ENCODE data around the gene NOLC1.
A peak's percentile ranks its signal among the peaks of the same experiment; 100 is the strongest.

Gene NOLC1

GRCh38 chr10:102151774-102152544 is at the start of gene NOLC1:
TSS of gene NOLC1 (plus strand) at chr10:102152389. CDS start at chr10:102152411, 22 bp downstream.
- peak within 1 kb of the TSS; percentile 94 for H3K27ac ChIP-seq

DNA sequence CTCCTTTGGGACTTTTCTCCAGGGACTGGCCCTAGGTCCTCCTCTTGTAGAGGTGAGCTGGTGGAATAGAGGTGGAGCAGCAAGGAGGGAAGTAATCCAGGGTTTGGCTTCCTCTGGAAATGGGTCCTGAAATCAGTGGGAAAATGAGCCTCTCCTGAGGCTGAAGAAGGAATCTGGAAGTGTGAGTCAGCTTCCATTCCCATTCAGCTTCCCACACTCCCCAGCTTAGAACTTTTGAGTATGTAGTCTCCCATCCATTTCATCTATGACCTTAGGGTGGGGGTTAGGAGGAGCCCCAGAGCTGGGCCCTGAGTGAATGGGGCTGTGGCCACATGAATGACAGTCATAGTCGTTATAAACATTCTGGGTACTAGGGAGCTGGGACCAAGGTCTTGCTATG is 49.8 kb upstream of the NOLC1 start:
- no peak for DNase-seq (ENCODE audit: low read depth, low spot score)
- no peak overlapping the region for H3K27ac ChIP-seq

More at GRCh38 chr10:102151774-102152544, at the start of gene NOLC1:
- DNase-seq (ENCODE audit: low read depth, low spot score) = peak; percentile 88

- H3K27ac ChIP-seq = no peak overlapping the region
- DNase-seq (ENCODE audit: low read depth, low spot score) = no peak
These were observed 45.2 kb upstream of the NOLC1 start for GRCh38 chr10:102106998-102107397.

DNA sequence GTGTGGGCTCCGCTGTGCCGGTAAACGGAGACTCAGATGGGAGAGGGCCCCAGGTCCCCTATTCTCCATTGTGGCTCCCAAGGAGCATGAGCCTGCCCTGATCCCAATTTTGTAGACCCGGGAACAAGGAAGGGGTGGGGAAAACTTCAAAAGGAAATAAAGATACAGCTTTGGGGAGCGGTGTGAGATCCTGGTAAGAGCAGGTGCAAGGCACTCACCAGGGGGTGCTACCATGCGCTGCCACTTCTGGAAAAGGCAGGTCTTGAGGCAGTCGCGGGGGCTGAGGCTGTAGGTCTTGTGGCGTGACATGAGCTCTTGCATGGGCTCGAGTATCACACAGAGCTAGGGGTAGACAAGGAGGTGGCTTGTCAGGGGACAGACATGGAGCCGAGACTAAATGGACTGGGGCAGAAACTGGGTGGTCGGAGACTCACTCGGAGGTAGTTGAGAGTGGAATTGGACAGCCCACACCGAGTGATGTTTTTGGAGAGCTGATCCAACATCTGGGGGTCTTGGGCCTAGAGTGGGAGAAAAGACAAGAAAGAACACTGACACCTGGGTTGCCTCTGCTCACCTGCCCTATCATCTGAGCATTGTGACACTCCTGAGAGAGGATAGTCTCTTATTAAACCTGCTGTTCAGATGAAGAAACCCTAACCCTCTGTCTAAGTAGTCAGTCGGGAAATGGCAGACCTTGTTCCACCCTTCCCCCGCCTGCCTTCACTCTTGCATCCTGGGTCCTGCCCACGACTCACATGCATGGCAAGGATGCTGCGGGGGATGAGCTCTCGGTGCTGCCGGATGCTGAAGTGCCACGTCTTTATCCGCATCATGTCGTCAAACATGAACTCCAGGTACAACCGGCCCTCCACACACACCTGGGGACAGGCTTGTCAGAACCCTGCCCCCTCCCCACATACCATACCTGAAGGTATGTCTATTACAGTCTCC is 42.7 kb upstream of the NOLC1 start:
- DNase-seq (ENCODE audit: low read depth, low spot score) = no peak
- no peak overlapping the region for H3K27ac ChIP-seq

DNA sequence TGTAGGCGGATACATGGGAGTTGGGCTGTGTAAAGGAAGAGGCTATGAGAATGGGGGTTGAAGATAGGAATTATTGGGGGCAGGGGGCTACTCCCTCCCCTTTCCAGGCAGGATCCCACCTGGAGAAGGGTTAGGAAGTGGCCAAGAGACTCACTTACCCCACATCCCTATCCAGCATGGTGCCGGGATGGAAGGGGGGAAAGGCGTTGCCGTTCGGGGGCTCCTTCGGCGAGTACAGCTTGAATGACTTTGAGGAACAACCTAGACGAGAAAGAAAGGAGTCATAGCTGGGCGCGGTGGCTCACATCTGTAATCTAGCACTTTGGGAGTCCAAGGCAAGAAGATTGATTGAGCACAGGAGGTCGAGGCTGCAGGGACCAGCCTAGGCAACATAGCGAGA is 40.9 kb upstream of the NOLC1 start:
- no peak overlapping the region for H3K27ac ChIP-seq
- no peak for DNase-seq (ENCODE audit: low read depth, low spot score)

DNA sequence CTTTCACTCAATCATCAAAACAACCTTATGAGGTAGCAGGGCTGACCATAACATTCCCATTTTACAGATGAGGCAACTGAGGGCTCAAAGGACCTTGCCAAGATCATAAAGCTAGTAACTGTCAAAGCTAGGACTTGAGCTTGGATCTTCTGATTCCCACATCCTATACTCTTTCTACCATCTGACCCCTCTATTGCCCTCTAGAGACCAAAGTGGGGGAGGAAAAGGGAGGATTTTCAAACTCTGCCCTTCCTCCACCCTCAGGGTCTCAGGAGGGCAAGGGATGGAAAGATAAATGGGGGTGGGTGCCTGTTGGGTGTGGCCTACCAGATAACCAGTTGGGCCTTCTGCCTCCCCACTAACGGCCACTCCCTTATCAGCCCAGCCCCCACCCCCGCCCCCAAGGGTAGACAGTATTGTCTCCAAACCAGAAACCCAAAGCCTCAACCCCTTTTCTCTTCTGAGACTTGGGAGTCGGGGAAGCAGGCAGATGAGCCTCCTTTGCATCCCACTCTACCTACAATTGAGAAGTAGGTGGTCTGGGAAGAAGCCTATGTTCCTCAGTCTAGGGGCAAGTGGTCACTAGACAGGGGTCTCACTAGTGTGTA is 39.9 kb upstream of the NOLC1 start:
- H3K27ac ChIP-seq = peak overlapping the region; percentile 82
- DNase-seq (ENCODE audit: low read depth, low spot score) = no peak

- H3K27ac ChIP-seq = peak overlapping the region; percentile 82
- DNase-seq (ENCODE audit: low read depth, low spot score) = peak; percentile 66
These were observed 38.8 kb upstream of the NOLC1 start for GRCh38 chr10:102113261-102113955.

GRCh38 chr10:102113956-102114857 is 38.0 kb upstream of the NOLC1 start:
- no peak for DNase-seq (ENCODE audit: low read depth, low spot score)
- H3K27ac ChIP-seq = peak overlapping the region; percentile 82

DNA sequence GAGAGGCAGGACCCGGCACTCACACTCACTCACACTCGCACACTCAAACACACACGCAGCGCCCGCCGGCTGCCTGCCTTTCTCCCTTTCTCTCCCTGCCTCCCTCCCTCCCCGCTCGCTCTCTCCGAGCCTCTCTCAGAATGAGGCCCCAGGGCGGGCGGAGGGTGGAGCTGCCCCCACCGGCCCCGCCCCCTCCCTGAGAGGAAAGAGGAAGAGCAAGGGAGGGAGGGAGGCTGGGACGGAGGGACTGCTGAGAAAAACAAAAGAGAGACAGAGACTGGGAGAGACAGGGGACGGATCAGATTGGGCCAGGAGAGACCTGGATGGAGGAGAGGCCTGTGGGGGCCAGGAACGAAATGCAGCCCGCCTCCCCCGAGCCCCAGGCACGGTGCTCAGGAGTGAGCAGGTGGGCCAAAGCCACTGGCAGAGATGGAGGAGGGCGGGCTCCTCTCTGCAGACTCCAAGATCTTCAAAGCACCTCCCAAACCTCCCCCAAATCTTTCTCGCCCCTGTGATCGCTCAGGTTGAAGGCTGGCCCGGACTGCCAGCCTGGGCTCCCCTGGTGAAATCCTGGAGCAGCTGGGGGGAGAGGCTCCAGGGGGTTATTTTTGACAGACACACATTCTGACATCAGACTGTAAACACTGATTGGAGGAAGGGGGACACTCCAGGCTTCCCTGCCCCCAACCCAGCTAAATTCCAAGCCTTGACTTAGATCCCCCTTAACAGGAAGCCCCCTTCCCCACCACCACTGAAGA is 37.1 kb upstream of the NOLC1 start:
- DNase-seq (ENCODE audit: low read depth, low spot score) = no peak
- H3K27ac ChIP-seq = peak overlapping the region; percentile 82

DNA sequence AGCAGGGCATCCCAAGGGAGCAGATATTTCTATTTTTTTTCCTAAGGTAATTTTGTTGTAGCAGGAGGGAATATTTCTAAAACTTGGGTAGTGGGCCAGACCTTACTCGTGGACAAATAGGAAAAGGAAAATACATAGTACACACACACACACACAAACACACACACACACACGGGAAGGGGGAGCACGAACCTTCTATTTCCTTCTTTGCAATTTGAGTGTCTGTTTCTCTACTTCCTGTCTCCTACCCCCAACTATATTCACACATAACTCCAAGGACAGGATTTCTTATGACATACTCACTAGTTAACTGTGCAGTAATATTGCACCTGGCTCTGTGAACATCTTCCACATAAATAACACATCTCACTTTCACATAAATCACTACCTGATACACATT is 36.4 kb upstream of the NOLC1 start:
- H3K27ac ChIP-seq = peak overlapping the region; percentile 82
- no peak for DNase-seq (ENCODE audit: low read depth, low spot score)

DNA sequence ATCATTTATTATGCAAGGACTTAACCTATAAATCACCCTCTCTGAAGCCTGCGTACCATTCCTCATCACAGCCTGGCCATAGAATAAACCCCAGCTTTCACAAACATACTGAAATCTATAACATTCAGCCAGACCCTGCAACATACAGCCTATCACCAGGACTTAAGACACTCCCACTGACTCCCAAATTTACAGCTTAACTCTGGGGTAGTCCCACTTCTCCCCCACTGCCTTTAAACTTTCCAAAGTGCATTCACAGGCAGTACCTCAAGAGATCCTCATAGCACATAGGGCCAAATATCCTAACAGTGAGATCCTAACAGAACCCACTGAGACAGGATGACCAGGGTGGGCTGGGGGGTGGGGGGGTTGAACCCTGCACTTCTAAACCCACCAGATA is 35.5 kb upstream of the NOLC1 start:
- H3K27ac ChIP-seq = peak overlapping the region; percentile 82

GRCh38 chr10:102117391-102118159 is 34.6 kb upstream of the NOLC1 start:
- H3K27ac ChIP-seq = peak overlapping the region; percentile 82

More for the DNA sequence above, 35.5 kb upstream of the NOLC1 start:
- DNase-seq (ENCODE audit: low read depth, low spot score) = no peak

GRCh38 chr10:102118867-102119266 is 33.3 kb upstream of the NOLC1 start:
- H3K27ac ChIP-seq = peak overlapping the region; percentile 82
- DNase-seq (ENCODE audit: low read depth, low spot score) = no peak

More at GRCh38 chr10:102117391-102118159, 34.6 kb upstream of the NOLC1 start:
- no peak for DNase-seq (ENCODE audit: low read depth, low spot score)

- DNase-seq (ENCODE audit: low read depth, low spot score) = no peak
- peak overlapping the region; percentile 82 for H3K27ac ChIP-seq
These were observed 32.6 kb upstream of the NOLC1 start for GRCh38 chr10:102119417-102120141.

- no peak for DNase-seq (ENCODE audit: low read depth, low spot score)
- peak within 1 kb of the TSS; percentile 82 for H3K27ac ChIP-seq
These were observed 31.8 kb upstream of the NOLC1 start, which contains the start of gene LDB1 for GRCh38 chr10:102120142-102120990. TSS of gene LDB1 (minus strand) at chr10:102120368. CDS start at chr10:102120110, 258 bp downstream.
